Kidney (tissue), 14 donors: ENCODE data around the gene AQP4. TPM values are rescaled to one million over a fixed set of nuclear protein-coding genes. Genes with fewer than 3 reads are reported as not detected.
A peak's percentile ranks its signal among the peaks of the same experiment; 100 is the strongest.

Source experiments
- DNase-seq, 5 donors: peaks; one replicate each; pipeline ENCODE4 v3.0.0-alpha.2; 2013 to 2020
- FAIRE-seq: peaks from 2 replicates; lab custom pipeline; 2012; peaks lifted over from hg19 to GRCh38; lab: Jason Lieb, UNC
- H3K27ac ChIP-seq, 2 donors: one replicate each; pipeline ENCODE4 v1.7.0; 2013; ENCODE audit warnings: low read depth in 2 of 2, low read length in 2 of 2, inconsistent platforms in 1 of 2
- H3K27me3 ChIP-seq: one replicate; pipeline ENCODE4 v1.7.1; 2013; ENCODE audit warnings: low read length, inconsistent platforms; ENCODE audit not compliant: control insufficient read depth, insufficient read depth
- H3K36me3 ChIP-seq, 3 donors: one replicate each; pipeline versions ENCODE4 v1.7.0 to v1.7.1; 2013; ENCODE audit warnings: low read length in 3 of 3, control low read depth in 1 of 3, inconsistent platforms in 1 of 3; ENCODE audit not compliant: insufficient read depth in 3 of 3, control insufficient read depth in 2 of 3
- H3K4me1 ChIP-seq, 3 donors: one replicate each; pipeline versions ENCODE4 v1.7.0 to v1.7.1; 2013; ENCODE audit warnings: low read length in 3 of 3, inconsistent platforms in 1 of 3, low read depth in 1 of 3; ENCODE audit not compliant: control insufficient read depth in 2 of 3, insufficient read depth in 2 of 3
- H3K4me3 ChIP-seq, 3 donors: one replicate each; pipeline versions ENCODE4 v1.7.0 to v1.8.1; 2013; ENCODE audit warnings: low read length in 3 of 3, control low read depth in 1 of 3, inconsistent platforms in 1 of 3
- H3K9ac ChIP-seq, 3 donors: one replicate each; pipeline versions ENCODE4 v1.7.0 to v1.7.1; 2013; ENCODE audit warnings: low read length in 3 of 3, control low read depth in 1 of 3, inconsistent platforms in 1 of 3
- H3K9me3 ChIP-seq, 3 donors: one replicate each; pipeline versions ENCODE4 v1.7.0 to v1.7.1; 2013; ENCODE audit warnings: low read length in 3 of 3, control low read depth in 1 of 3, inconsistent platforms in 1 of 3; ENCODE audit not compliant: control insufficient read depth in 2 of 3, insufficient read depth in 1 of 3
- intact Hi-C: fragments of 100-400 bp; cut with DNase I; formaldehyde crosslinking; loops from one replicate; pipeline ENCODE4 v1.11.1; 2022
- polyA plus RNA-seq: library from polyadenylated mRNA; stranded (reverse); fragments of 350-450 nt; fragmentation: Illumina TruSeq; extraction: RNeasy Lipid Tissue Mini Kit (QIAGEN cat#74804); gene quantifications from one replicate; pipeline ENCODE4 v1.2.3, GENCODE V29; 2014; ENCODE audit warnings: low read depth, low replicate concordance; ENCODE audit not compliant: insufficient read depth
- total RNA-seq: library from RNA; stranded (reverse); fragmentation: NEBNext Ultra II Directional; extraction: Animal tissue kit (Norgen Biotek cat#: 25700); gene quantifications from one replicate; pipeline ENCODE4 v1.2.1, GENCODE V29; 2021
- TF ChIP-seq, protein P1 (sequence below): IDR thresholded peaks from 3 replicates; pipeline ENCODE4 v1.5.1; 2012; ENCODE audit warnings: mild to moderate bottlenecking, moderate library complexity, borderline replicate concordance; ENCODE audit not compliant: insufficient read depth; ENCODE audit errors: extremely low read depth
- donor health status: control.
- donor health status: control.
- donor health status: control.
- donor health status: control.
- donor health status: control.
- donor health status: DM: yes; HTN: yes; CAD: no.
- donor health status: Normal renal cell carcinoma (clear cell type).

AQP4 gene
- total and polyA plus RNA-seq, 2 donors from 2014 or later: 1.1 to 11.6 TPM

DNA sequence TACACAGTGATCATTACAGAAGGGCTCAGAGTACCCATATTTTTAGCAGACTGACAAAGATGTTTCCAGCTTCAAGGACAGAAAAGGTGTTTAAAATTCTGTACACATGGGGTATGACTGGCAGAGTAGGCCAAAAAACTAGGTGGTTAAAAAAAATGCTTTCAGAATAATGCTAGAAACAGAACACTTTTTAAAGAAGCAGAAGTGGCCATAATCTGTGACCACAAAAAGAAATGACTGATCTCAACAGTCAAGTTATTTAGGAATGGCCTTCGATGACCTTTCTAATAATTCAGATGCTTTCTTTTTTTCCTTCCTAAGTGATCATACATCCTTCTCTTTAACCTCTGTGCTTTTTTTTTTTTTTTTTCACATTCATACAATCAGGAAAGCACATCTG, 4.1 kb upstream of the AQP4 start:
- H3K27me3 ChIP-seq: no peaks in the 10 kb centered on the region
- H3K4me3 ChIP-seq: no peak overlapping the region
- H3K9ac ChIP-seq: no peak overlapping the region
- H3K4me1 ChIP-seq: no peaks in the 10 kb centered on the region
- H3K27ac ChIP-seq: no peak overlapping the region
- TF ChIP-seq, protein P1, sequence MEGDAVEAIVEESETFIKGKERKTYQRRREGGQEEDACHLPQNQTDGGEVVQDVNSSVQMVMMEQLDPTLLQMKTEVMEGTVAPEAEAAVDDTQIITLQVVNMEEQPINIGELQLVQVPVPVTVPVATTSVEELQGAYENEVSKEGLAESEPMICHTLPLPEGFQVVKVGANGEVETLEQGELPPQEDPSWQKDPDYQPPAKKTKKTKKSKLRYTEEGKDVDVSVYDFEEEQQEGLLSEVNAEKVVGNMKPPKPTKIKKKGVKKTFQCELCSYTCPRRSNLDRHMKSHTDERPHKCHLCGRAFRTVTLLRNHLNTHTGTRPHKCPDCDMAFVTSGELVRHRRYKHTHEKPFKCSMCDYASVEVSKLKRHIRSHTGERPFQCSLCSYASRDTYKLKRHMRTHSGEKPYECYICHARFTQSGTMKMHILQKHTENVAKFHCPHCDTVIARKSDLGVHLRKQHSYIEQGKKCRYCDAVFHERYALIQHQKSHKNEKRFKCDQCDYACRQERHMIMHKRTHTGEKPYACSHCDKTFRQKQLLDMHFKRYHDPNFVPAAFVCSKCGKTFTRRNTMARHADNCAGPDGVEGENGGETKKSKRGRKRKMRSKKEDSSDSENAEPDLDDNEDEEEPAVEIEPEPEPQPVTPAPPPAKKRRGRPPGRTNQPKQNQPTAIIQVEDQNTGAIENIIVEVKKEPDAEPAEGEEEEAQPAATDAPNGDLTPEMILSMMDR: no peak
- intact Hi-C loops: no loop called here
- H3K36me3 ChIP-seq: no peaks in the 10 kb centered on the region
- H3K9me3 ChIP-seq: no peaks in the 10 kb centered on the region
- DNase-seq (no peak), FAIRE-seq (no peak)

DNA sequence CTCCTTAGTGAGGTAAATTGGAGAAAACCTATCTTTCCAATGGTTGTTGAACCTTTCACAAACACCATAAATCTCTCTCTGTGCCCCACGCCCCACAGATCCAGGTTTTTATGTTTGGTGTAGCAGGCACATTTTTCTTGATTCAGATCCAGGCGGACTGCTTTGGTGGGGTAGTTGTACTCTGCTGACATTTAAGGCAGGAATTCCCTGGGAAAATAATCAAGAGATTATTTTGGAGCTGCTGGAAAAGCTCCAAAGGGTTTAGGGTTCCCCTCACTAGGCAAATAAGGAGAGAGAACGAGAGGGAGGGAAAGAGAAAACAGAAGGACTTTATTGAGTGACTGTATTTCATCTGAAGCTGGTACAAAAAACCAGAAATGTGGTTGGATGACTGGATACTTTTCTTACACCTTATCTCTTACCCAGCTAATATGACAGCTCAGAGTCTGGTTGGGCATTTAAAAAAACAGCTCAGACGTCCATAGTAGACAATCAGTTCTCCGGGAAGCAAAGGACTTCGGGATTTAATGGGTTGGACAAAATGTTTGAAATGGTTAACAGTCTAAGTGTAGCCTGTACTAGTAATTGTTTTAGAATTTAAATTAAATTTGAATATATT, 3.6 kb upstream of the AQP4 start:
- H3K27ac ChIP-seq: no peak overlapping the region
- no peaks in the 10 kb centered on the region for H3K27me3 ChIP-seq
- TF ChIP-seq, protein P1: no peak
- H3K9ac ChIP-seq: no peak overlapping the region
- H3K36me3 ChIP-seq: no peaks in the 10 kb centered on the region
- DNase-seq (peak in 4 of 5 donors; percentile 60 to 91 (median 79)), FAIRE-seq (no peak)
- intact Hi-C loops: no loop called here
- no peaks in the 10 kb centered on the region for H3K9me3 ChIP-seq
- H3K4me1 ChIP-seq: no peaks in the 10 kb centered on the region
- H3K4me3 ChIP-seq: no peak overlapping the region

DNA sequence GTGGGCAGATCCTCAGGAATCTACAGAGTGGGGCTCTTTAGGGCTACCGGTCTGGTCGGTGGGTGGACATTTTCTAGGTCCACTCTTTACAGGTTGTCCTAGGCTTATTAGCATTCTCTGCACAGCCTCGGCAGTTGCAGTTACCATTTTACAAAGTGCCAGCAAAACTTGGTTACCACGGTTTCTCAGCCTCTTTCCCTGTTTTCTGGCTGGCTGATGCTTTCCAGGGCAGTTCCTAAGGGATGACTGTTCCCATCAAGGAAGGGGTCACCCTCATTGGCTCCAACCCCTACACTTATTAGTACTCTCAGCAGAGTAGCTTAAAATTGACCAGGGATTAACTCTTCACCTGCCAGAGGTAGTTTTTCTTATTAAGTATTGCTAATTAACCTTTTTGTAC, 2.0 kb upstream of the AQP4 start:
- H3K27ac ChIP-seq: no peak overlapping the region
- H3K9me3 ChIP-seq: no peaks in the 10 kb centered on the region
- H3K9ac ChIP-seq: no peak overlapping the region
- TF ChIP-seq, protein P1: no peak
- H3K36me3 ChIP-seq: no peaks in the 10 kb centered on the region
- intact Hi-C loops: no loop called here
- H3K4me3 ChIP-seq: no peak overlapping the region
- FAIRE-seq (no peak), DNase-seq (no peak)
- no peaks in the 10 kb centered on the region for H3K4me1 ChIP-seq
- no peaks in the 10 kb centered on the region for H3K27me3 ChIP-seq

DNA sequence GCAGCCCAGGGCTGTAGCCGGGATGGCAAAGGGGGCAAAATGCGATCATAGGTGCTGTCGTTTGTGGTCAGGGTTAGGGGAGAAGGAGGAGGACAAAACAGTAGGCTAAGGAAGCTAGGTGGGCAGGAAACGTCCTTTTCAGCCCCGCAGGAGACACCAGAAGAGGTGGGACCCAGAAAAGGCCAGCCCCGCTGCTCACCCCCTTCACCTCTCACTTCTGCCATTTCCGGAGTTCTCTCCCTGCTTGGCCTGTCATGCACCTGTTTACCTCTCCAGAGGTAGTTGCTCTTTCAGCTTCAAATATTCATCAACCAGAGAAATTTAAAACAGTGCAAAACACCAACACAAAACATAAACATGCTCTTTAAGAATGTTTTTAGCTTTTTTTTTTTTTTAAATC, 849 bp downstream of the AQP4 start:
- intact Hi-C loops: no loop called here
- Histone ChIP-seq H3K27ac (no peak overlapping the region), H3K9ac (no peak overlapping the region), H3K27me3 (no peaks in the 10 kb centered on the region), H3K36me3 (no peaks in the 10 kb centered on the region), H3K9me3 (no peaks in the 10 kb centered on the region), H3K4me1 (no peaks in the 10 kb centered on the region), H3K4me3 (no peak overlapping the region)
- TF ChIP-seq, protein P1: no peak
- FAIRE-seq: no peak
- DNase-seq: no peak
